Dermis microvascular lymphatic vessel endothelial cell (primary cell): Measurements from ENCODE around the gene DHX35. TPM values are rescaled to one million over a fixed set of nuclear protein-coding genes. Genes with fewer than 3 reads are reported as not detected.

Experiments used
- DNase-seq, 2 donors: peaks; one replicate each; pipeline versions ENCODE4 v3.0.0 to v3.0.0-alpha.2; 2010; ENCODE audit warnings: low read depth in 2 of 2
- total RNA-seq: library from RNA; depleted of rRNA; stranded (reverse); fragments of >200 nt; gene quantifications from 2 replicates; pipeline ENCODE4 v1.2.1, GENCODE V29; 2014

The DHX35 gene
- total RNA-seq, 1 donor from 2014 or later, result 7.4 TPM

DNA sequence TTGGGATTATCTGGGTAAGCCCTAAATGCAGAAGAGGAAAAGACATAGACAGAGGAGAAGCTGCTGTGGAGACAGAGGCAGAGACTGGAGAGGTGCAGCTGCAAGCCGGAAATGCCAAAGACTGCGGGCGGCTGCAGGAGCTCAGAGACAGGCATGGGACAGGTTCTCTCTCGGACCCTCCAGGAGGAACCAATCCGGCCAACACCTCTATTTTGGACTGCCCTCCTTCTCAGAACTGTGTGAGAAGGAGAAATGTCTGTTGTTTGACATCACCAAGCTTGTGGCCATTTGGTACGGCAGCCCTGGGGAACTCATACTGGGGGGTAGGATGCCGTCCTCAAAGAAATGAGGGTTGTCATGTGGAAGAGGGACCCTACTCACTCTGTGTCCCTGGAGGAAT, 95.0 kb downstream of the DHX35 start:
- no peak for DNase-seq

DNA sequence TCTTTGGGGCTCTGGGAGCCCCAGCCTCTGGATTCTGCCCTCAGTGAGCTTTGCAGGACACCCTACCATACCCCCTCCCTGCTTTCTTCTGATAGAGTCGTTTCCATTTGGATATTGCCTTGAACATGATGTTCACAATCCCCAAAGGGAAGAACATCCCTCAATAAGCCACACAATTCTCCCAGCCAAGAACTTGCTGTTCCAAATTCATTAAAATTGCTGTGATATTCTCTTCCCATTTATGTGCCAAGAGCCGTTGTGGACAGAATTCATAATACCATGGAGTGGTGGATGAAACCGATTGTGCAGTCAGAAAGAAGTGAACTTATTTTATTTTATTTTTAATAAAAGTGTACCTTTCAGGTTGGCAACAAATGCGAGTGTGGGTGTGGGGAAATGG, 95.8 kb downstream of the DHX35 start:
- no peak for DNase-seq

DNA sequence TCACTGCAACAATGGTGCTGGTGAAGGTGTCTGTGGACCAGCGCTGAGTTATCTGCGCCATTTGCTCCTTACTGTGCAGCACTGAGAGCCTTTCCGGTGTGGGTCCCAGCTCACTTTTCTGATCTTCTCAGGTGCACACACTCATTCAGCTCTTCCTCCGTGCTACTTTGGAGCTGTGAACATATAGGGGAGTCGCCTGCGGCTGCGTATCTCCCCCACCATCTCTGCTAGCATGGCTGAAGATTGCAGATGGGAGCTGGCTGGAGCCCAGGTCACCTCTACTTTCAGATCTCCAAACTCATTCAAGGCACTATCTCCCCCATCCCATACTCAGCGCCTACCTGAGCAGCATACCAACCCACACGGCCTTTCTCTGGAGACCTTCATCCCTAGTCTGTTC, 96.9 kb downstream of the DHX35 start:
- no peak for DNase-seq

DNA sequence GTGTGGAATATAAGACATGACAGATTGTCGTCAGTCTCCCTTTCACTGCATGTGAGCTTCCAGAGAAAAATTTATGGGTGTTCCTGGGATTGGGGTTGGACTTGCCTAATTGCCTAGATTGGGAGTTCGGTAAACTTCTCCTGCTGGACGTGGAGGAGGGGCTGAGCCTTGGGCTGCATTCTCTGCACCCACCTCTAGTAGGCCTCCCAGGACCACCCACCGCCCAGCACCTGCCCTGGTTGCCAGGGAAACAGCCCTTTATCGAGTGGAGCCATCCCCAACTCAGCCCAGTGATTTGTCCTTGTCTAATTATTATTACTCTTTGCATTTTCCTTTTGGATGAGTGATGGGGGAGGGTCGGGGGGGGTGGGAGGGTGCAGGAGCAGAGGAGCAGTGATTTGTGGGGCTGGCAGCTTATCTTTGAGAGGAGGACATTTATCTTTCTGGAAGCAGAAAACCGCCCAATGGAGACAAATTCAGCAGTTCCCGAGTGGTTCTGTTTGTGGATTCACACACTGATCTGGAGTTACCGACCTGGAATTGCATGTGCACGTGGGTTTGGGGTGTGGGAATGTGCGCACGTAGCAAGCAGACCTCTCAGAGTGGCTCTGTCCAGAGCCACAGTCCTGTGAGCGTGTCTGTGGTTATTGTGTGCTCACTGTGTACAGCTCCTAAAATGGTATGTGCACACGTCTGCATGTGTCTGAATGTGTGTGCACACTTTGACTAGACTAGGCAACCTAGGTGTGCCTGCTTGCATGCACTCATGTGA, 104.5 kb downstream of the DHX35 start:
- DNase-seq, result no peak

DNA sequence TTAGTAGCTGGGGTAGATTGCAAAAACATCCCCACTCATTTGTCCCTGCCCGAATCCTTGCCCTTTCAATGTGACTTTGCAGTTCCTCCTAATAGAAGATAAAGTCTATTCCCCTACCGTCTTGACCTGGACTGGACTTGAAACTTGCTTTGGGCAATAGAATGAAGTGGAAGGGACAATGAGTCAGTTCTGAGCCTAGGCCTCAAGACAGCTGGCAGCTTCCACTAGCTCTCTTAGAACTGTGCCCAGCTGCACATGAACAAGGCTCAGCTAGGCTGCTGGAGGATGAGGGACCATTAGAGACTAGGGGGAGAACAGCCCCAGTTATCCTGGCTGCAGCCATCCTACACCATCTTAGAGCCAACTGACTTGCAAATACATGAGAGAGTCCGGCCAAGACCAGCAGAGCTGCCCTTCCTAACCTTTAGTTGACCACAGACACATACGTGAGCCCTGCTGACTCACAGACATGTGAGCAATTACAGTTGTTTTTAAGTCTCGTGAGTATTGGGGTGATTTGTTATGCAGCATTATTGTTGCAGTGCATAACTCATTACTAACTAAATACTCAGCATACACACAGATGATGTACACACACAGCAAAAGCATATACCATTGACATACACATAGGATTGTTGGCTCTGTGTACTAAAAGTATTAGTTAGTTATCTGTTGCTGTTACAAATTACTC, 105.5 kb downstream of the DHX35 start:
- no peak for DNase-seq

DNA sequence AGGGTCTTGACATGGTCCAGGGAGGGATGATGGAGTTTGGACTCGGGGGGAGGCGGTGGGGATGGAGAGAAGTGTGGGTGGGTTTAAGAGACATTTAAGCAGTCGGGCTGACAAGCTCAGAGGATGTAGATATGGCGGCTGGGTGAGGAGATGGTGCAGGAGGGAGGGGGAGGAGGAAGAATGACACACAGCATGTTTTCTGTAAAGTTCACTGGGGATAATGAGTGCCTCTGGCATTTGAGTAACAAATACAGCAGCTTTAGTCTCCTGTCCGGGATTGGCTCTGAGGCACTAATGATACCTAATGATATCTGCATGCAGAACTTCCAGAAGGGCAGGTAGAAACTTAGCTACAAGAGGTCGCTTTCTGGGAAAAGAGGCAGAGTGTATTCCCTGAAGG, 107.8 kb downstream of the DHX35 start:
- no peak for DNase-seq

DNA sequence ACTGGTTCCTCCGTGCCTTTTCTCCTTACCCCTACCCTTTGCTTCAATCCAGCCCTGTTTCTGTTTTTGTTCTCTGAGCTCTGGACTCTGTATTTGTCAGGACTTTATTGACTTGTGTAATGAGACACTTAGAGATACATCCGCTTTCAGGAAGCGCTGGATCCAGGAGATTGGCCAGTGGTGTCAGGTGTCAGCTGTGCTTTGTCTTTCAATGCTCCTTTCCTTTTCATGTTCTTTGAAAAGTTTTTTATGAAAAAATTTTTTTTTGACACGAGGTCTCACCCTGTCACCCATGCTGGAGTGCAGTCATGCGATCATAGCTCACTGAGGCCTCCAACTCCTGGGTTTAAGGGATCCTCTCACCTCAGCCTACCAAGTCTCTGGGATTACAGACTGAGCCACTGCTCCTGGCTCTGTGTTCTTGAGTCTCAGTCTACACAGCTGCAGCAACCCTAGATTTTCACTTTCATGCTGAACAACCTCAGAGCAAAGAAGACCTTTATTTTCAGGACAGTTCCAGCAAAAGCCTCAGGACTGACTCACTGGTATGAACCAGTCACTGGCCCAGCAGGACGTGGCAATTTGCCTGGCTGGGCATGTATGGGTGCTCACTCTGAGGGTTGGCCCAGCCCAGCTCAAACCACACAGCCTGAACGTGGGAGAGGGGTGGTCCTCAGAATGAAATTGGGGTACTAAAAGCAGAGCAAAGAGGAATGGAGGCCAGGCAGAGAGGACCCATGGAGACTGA, 108.5 kb downstream of the DHX35 start:
- peak in 1 of 2 donors; percentile 51 for DNase-seq

DNA sequence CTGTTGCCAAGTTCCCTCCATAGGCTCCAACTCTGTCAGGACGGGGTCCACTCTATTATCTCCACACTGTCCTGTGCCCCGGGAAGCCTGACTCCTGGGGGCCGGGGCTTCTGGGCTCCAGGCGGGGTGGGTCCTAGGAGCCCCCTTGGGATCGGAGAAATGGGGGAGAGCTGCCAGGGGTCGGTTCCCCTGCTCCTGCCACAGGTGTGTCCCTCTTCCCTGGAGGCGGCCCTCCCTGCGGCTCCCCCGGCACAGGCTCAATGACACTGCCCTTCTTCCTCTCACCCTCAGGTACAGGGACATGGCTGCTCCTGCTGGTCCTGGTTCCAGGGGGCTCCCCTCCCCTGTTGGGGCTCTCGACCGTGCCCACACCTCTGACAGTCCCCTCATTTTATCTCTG, 110.0 kb downstream of the DHX35 start:
- DNase-seq, result no peak

DNA sequence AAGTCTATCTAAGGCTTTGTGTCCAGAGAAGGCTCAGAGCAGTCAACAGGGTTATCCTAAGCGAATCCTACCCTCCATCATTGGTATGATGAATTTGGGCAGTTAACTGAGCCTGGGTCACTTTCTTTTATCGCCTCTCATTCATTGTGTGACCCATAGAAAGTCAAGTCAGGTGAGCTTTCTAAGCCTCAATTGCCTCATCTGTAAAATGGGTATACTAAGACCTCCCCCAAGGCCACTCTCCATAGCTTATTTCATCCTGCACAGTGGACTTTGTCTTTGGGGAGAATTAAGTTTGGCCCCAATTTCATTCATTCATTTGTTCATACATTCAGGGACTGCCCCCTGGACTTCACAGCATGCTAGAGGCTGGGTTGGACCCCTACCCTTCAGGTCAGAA, 110.5 kb downstream of the DHX35 start:
- no peak for DNase-seq

DNA sequence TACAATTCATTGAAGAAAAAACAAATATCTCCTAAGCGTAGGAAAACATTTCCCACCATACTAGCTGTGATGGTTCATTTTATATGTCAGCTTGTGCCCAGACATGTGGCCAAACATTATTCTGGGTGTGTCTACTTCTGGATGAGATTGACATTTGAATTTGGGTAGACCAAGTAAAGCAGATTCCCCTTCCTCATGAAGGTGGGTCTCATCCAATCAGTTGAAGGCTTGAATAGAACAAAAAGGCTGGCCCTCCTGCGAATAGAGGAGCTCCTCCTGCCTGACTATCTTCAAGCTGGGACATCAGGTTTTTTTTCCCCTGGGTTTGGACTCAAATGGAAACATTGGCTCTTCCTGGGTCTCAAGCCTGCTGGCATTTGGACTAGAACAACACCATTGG, 113.6 kb downstream of the DHX35 start:
- DNase-seq, result no peak

DNA sequence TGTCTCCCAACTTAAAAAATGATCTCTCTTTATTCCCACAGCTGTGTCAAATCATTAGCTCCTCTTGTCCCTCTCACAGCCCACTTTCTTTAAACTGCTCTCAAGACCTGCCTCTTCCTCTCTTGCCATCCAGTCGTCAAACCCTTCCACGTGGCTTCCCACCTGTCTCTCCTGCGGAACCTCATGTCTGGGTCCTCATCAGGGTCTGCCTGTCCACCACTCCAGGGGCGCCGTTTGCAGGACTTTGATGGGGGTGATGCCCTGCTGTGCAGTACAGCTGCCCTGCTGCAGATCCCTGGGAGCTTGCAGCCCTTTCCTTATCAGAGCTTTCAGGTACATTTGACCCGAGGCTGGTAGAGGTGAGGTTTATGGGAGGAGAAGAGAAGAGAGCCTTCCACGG, 114.8 kb downstream of the DHX35 start:
- no peak for DNase-seq

DNA sequence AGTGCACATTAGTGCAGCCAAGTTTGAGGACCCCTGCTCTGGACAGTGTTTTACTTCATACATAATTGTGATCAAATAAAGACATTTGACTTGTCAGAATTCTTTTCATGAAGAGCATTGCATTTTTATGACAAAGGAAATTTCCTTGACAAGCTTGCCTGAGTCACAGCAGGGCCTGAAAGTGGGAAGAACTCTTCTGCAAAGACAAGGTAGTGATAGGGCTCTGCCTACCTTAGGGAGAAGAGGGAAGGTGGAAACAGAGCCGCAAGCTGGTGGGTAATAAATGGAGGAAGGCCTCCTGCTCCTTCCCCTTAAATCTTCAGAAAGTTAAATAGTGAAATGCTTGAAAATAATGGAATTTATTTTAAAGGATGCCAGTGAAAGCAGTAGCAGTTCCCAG, 118.2 kb downstream of the DHX35 start:
- DNase-seq, result no peak

DNA sequence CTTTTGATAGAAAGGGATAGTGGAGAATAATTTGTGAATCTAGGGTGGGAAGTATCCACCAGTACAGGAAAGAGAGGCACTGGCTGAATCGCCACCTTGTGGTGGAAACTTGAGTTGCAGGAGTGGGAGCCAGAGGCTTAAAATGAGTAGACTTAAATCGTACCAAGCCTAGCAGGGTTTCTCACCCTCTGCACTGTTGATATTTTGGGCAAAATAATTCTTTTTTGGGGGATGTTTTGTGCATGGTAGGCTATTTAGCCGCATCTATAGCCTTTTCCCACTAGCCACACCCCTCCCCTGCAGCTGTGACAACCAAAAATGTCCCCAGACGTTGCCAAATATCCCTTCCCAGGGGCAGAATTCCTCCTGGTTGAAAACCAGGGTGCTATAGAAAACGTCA, 119.1 kb downstream of the DHX35 start:
- DNase-seq, result peak; percentile 68 to 79

DNA sequence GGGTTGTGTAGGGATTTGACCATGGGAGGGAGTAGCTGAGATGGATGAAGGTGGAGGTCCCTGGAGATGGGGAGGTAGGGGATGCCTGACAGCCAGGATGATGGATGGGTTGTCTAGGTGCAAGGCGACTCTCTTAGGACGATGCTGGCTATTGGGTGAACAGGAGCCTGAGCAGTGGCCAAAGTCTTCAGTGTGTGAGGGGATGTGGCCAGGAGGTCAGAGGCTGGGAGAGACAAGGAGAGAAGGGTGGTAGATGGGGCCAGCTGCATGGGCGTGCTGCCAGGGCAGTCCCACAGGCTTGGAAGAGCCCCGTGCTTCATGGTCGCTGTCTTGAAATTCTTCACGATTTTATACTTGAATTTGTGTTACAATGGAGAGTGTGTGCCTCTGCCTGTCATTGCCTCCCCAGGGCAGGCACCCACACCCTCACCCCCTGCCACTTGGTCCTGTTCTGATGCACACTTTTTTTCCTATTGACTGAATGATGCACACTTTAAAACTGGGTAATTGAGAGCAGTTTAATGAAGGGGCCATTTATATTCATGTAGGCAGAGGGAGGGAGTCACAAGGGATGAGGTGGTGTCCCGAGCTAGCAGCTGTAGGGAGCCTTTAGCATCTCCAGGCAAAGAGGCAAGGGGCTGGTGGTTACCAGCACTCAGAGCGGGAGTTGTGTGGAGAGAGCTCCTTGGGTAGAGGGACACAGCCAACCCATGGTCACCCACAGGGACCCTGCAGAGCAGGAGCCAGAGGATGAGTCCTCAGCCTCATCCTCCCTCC, 120.7 kb downstream of the DHX35 start:
- no peak for DNase-seq

DNA sequence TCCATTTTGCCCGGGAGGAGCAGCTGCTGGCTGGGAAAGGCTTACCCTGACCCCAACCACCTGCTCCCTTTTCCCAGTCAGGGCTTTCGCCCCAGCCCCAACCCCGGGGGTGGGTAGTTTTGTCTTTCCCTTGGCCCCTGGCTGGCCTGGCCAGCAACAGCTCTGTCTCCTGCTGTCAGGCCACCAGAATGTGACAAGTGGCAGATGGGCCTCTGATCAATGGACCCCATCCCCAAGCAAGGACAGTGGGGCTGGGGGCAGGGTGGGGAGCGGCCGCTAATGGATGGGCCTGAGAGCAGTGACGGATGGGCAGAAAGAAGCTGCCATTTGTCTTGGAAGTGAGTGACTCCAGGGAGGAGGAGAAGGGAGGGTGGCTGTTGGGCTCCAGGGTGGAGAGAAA, 121.6 kb downstream of the DHX35 start:
- DNase-seq, result no peak

DNA sequence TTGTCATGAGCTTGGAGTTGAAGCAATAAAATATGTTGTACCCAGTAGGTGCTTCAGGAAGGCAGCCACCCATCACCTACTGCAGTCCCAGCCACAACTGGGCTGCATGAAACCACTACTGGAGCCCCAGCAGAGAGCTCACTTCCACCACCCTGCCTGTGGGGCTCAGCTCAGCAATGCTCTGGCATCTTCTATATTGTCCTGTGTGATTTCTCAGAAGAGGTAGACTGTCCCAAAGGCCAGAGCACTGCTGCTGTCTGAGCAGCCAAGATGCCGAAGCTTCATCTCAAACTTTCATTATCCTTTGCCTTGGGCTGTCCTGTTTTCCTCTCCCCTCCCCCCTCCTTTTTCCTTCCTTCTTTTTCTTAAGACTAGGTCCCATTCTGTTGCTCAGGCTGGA, 126.9 kb downstream of the DHX35 start:
- no peak for DNase-seq

Other genes with a start within 250 kb of the DHX35 start
- not detected in 2 replicates for gene SLC32A1, start 237.9 kb upstream of the DHX35 start, total RNA-seq
- gene ACTR5, start 213.9 kb upstream of the DHX35 start, total RNA-seq, result 6.9 and 7.3 TPM in 2 replicates
- 135 and 166 TPM in 2 replicates for gene PPP1R16B, start 156.6 kb upstream of the DHX35 start, total RNA-seq
- gene FAM83D, start 35.9 kb upstream of the DHX35 start, total RNA-seq, result 22.3 and 22.6 TPM in 2 replicates